ENCODE data around the gene CPED1.

DNA sequence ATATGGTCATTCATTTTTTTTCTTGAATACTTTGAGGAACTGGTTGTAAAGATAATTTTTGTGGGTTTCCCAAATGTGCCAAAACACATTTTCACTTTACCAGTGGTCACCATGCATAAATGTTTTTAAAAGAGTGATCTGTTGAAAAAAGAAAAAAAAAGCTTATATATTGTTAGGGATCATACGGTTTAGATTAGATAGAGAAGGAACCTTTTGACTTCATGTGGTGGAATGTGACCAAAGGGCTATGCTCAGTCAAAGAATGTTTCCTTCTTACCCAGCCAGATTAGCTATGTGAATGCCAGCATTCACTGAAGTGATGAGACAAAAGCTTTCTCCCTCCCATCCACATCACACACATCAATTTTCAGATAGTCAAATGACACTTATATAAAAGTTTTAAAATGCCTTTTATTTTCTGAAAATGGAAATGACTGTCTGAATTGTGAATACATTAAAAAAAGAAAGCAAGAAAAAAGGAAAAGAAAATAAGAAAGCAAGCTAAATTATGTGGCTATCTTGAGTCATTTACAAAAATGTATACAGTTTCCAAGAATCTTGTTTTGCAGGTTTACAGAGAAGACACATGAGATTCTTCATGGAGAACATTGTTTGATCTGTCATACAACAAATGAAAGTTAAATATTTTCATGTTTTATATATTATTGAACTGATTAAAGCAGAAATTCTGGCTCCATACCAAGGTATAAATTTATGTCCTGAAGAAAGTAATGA is 8.6 kb upstream of the CPED1 start:
- TF ChIP-seq CTCF (IDR thresholded peaks at IDR 0.05) (no peak), POLR2A (IDR thresholded peaks at IDR 0.05) (no peak)

All from testis (tissue), 2 donors.